ENCODE data around the gene CRYBB1.

The CRYBB1 gene

GRCh38 chr22:26648528-26649388, 30.9 kb upstream of the CRYBB1 start:
- Histone ChIP-seq H3K79me2 (ENCODE audit: control insufficient read depth, insufficient read depth, low read length, poor library complexity) (no peaks in the 10 kb centered on the region), H4K12ac (ENCODE audit: low read depth, low read length) (no peak overlapping the region), H3K9ac (ENCODE audit: low read length) (no peak overlapping the region), H3K4me3 (ENCODE audit: low read depth, low read length) (no peak overlapping the region), H3K23ac (ENCODE audit: low read length) (no peak overlapping the region), H2BK5ac (ENCODE audit: low read depth, low read length, poor library complexity) (no peak overlapping the region), H3K18ac (ENCODE audit: low read length) (no peak overlapping the region), H3K4me2 (ENCODE audit: low read length) (no peak overlapping the region), H3K27ac (ENCODE audit: low read depth, low read length) (no peak overlapping the region), H3K79me1 (ENCODE audit: low read length) (peaks cover 2% of the 10 kb centered on the region), H3K36me3 (ENCODE audit: control insufficient read depth in 1 of 2, insufficient read depth in 2 of 2, low read length in 2 of 2) (no peaks in the 10 kb centered on the region), H2BK12ac (ENCODE audit: low read length) (no peak overlapping the region), H2AFZ (ENCODE audit: insufficient read depth, low read length, poor library complexity) (no peak overlapping the region), H4K91ac (ENCODE audit: low read depth, low read length) (no peak overlapping the region), H2BK120ac (ENCODE audit: insufficient read depth, low read length, poor library complexity) (no peak overlapping the region), H3K4ac (ENCODE audit: low read depth, low read length) (no peak overlapping the region), H3K27me3 (ENCODE audit: insufficient read depth, low read length) (peaks cover 6% of the 10 kb centered on the region), H3K9me3 (ENCODE audit: insufficient read depth, low read depth, low read length) (no peaks in the 10 kb centered on the region), H2AK5ac (ENCODE audit: low read length) (no peak overlapping the region), H4K8ac (ENCODE audit: low read depth, low read length) (no peak overlapping the region), H3K4me1 (ENCODE audit: control insufficient read depth in 1 of 2, insufficient read depth in 2 of 2, low read length in 2 of 2) (peaks cover 0 to 6% of the 10 kb centered on the region in 2 experiments), H3K14ac (ENCODE audit: low read length) (no peak overlapping the region)
- no CpG with 5 or more reads among the region's 6 CpGs for WGBS (ENCODE audit: extremely low coverage, insufficient coverage, insufficient read length)
- DNase-seq: no peak

- DNase-seq: no peak
- H3K9ac ChIP-seq (ENCODE audit: low read length): no peak overlapping the region
- WGBS (ENCODE audit: extremely low coverage, insufficient coverage, insufficient read length): no CpG with 5 or more reads among the region's 17 CpGs
Observed at GRCh38 chr22:26648011-26648497, 30.2 kb upstream of the CRYBB1 start.

GRCh38 chr22:26646158-26646557, 28.3 kb upstream of the CRYBB1 start:
- Histone ChIP-seq H3K4ac (ENCODE audit: low read depth, low read length) (no peak overlapping the region), H3K23ac (ENCODE audit: low read length) (no peak overlapping the region), H4K8ac (ENCODE audit: low read depth, low read length) (no peak overlapping the region), H3K18ac (ENCODE audit: low read length) (no peak overlapping the region), H2AFZ (ENCODE audit: insufficient read depth, low read length, poor library complexity) (no peak overlapping the region), H3K27ac (ENCODE audit: low read depth, low read length) (no peak overlapping the region), H2BK120ac (ENCODE audit: insufficient read depth, low read length, poor library complexity) (no peak overlapping the region), H2BK5ac (ENCODE audit: low read depth, low read length, poor library complexity) (no peak overlapping the region), H3K27me3 (ENCODE audit: insufficient read depth, low read length) (peaks cover 6% of the 10 kb centered on the region), H3K4me3 (ENCODE audit: low read depth, low read length) (no peak overlapping the region), H3K4me1 (ENCODE audit: control insufficient read depth in 1 of 2, insufficient read depth in 2 of 2, low read length in 2 of 2) (peaks cover 0 to 6% of the 10 kb centered on the region in 2 experiments), H2AK5ac (ENCODE audit: low read length) (no peak overlapping the region), H2BK12ac (ENCODE audit: low read length) (no peak overlapping the region), H3K9ac (ENCODE audit: low read length) (no peak overlapping the region), H3K9me3 (ENCODE audit: insufficient read depth, low read depth, low read length) (no peaks in the 10 kb centered on the region), H4K91ac (ENCODE audit: low read depth, low read length) (no peak overlapping the region), H3K36me3 (ENCODE audit: control insufficient read depth in 1 of 2, insufficient read depth in 2 of 2, low read length in 2 of 2) (no peaks in the 10 kb centered on the region), H3K79me2 (ENCODE audit: control insufficient read depth, insufficient read depth, low read length, poor library complexity) (no peaks in the 10 kb centered on the region), H4K12ac (ENCODE audit: low read depth, low read length) (no peak overlapping the region), H3K4me2 (ENCODE audit: low read length) (no peak overlapping the region), H3K79me1 (ENCODE audit: low read length) (peaks cover 2% of the 10 kb centered on the region), H3K14ac (ENCODE audit: low read length) (no peak overlapping the region)
- no peak for DNase-seq
- no CpG with 5 or more reads among the region's 5 CpGs for WGBS (ENCODE audit: extremely low coverage, insufficient coverage, insufficient read length)

More at GRCh38 chr22:26648011-26648497, 30.2 kb upstream of the CRYBB1 start:
- no peaks in the 10 kb centered on the region for H3K79me2 ChIP-seq (ENCODE audit: control insufficient read depth, insufficient read depth, low read length, poor library complexity)
- H2AK5ac ChIP-seq (ENCODE audit: low read length): no peak overlapping the region
- H2AFZ ChIP-seq (ENCODE audit: insufficient read depth, low read length, poor library complexity): no peak overlapping the region
- no peaks in the 10 kb centered on the region for H3K9me3 ChIP-seq (ENCODE audit: insufficient read depth, low read depth, low read length)
- peaks cover 2% of the 10 kb centered on the region for H3K79me1 ChIP-seq (ENCODE audit: low read length)
- no peak overlapping the region for H2BK120ac ChIP-seq (ENCODE audit: insufficient read depth, low read length, poor library complexity)
- H3K27ac ChIP-seq (ENCODE audit: low read depth, low read length): no peak overlapping the region
- no peak overlapping the region for H4K91ac ChIP-seq (ENCODE audit: low read depth, low read length)
- no peak overlapping the region for H2BK5ac ChIP-seq (ENCODE audit: low read depth, low read length, poor library complexity)
- no peak overlapping the region for H3K4me3 ChIP-seq (ENCODE audit: low read depth, low read length)
- H3K18ac ChIP-seq (ENCODE audit: low read length): no peak overlapping the region
- H3K4me1 ChIP-seq (ENCODE audit: control insufficient read depth in 1 of 2, insufficient read depth in 2 of 2, low read length in 2 of 2): peaks cover 0 to 6% of the 10 kb centered on the region in 2 experiments
- no peak overlapping the region for H2BK12ac ChIP-seq (ENCODE audit: low read length)
- H3K36me3 ChIP-seq (ENCODE audit: control insufficient read depth in 1 of 2, insufficient read depth in 2 of 2, low read length in 2 of 2): no peaks in the 10 kb centered on the region
- H4K12ac ChIP-seq (ENCODE audit: low read depth, low read length): no peak overlapping the region
- H4K8ac ChIP-seq (ENCODE audit: low read depth, low read length): no peak overlapping the region
- no peak overlapping the region for H3K14ac ChIP-seq (ENCODE audit: low read length)
- peaks cover 6% of the 10 kb centered on the region for H3K27me3 ChIP-seq (ENCODE audit: insufficient read depth, low read length)
- no peak overlapping the region for H3K4ac ChIP-seq (ENCODE audit: low read depth, low read length)
- no peak overlapping the region for H3K4me2 ChIP-seq (ENCODE audit: low read length)
- H3K23ac ChIP-seq (ENCODE audit: low read length): no peak overlapping the region

- no peak overlapping the region for H2AFZ ChIP-seq (ENCODE audit: insufficient read depth, low read length, poor library complexity)
- no peaks in the 10 kb centered on the region for H3K79me2 ChIP-seq (ENCODE audit: control insufficient read depth, insufficient read depth, low read length, poor library complexity)
- no peaks in the 10 kb centered on the region for H3K36me3 ChIP-seq (ENCODE audit: control insufficient read depth in 1 of 2, insufficient read depth in 2 of 2, low read length in 2 of 2)
- H3K27ac ChIP-seq (ENCODE audit: low read depth, low read length): no peak overlapping the region
- no peak overlapping the region for H4K91ac ChIP-seq (ENCODE audit: low read depth, low read length)
- no peak overlapping the region for H4K8ac ChIP-seq (ENCODE audit: low read depth, low read length)
- no peak overlapping the region for H3K4ac ChIP-seq (ENCODE audit: low read depth, low read length)
- H3K79me1 ChIP-seq (ENCODE audit: low read length): peaks cover 2% of the 10 kb centered on the region
- DNase-seq: no peak
- H3K27me3 ChIP-seq (ENCODE audit: insufficient read depth, low read length): peaks cover 6% of the 10 kb centered on the region
- H2BK5ac ChIP-seq (ENCODE audit: low read depth, low read length, poor library complexity): no peak overlapping the region
- no peak overlapping the region for H2AK5ac ChIP-seq (ENCODE audit: low read length)
- H3K9me3 ChIP-seq (ENCODE audit: insufficient read depth, low read depth, low read length): no peaks in the 10 kb centered on the region
- H3K14ac ChIP-seq (ENCODE audit: low read length): no peak overlapping the region
- no peak overlapping the region for H3K18ac ChIP-seq (ENCODE audit: low read length)
- H3K9ac ChIP-seq (ENCODE audit: low read length): no peak overlapping the region
- WGBS (ENCODE audit: extremely low coverage, insufficient coverage, insufficient read length): no CpG with 5 or more reads among the region's 15 CpGs
- H4K12ac ChIP-seq (ENCODE audit: low read depth, low read length): no peak overlapping the region
- no peak overlapping the region for H3K4me2 ChIP-seq (ENCODE audit: low read length)
- no peak overlapping the region for H3K23ac ChIP-seq (ENCODE audit: low read length)
- no peak overlapping the region for H3K4me3 ChIP-seq (ENCODE audit: low read depth, low read length)
- H2BK12ac ChIP-seq (ENCODE audit: low read length): no peak overlapping the region
- no peak overlapping the region for H2BK120ac ChIP-seq (ENCODE audit: insufficient read depth, low read length, poor library complexity)
- peaks cover 0 to 6% of the 10 kb centered on the region in 2 experiments for H3K4me1 ChIP-seq (ENCODE audit: control insufficient read depth in 1 of 2, insufficient read depth in 2 of 2, low read length in 2 of 2)
Observed at GRCh38 chr22:26643418-26644100, 25.7 kb upstream of the CRYBB1 start.
